GM13976 (cell line): Measurements from ENCODE around the gene KIF3C.

Source experiments
- DNase-seq: peaks from one replicate; pipeline ENCODE4 v3.0.0; 2012; ENCODE audit warnings: low spot score
- in situ Hi-C: fragments of 300-500 bp; cut with MboI; formaldehyde crosslinking; loops from one replicate; pipeline ENCODE4 v1.12.0; 2022; ENCODE audit warnings: low sequenced_read_pairs, mixed read lengths, inconsistent platforms; ENCODE audit not compliant: unreplicated experiment
- TF ChIP-seq, protein P1 (sequence below): IDR thresholded peaks from 2 replicates; pipeline ENCODE4 v1.5.1; 2012; ENCODE audit warnings: borderline replicate concordance, mild to moderate bottlenecking; ENCODE audit not compliant: insufficient read depth; ENCODE audit errors: extremely low read depth, missing control alignments, control extremely low read depth

KIF3C gene

DNA sequence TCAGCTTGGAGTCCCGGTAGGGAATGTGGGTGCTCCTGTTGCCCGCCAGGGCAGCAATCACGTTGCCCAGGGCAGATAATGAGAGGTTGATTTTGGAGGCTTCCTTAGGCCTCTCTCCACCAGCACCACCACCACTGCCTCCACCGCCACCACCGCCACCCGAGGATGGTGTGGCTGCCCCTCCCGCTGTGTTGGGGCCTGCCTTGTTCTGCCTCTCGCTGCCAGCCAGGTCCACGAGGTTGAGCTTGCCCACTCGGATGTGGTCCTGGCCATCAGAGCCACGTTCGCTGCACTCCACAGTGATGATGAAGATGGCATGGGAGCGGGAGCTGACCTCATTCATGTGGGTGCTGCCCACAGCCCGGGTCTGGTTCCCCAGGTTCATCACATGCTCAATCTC lies 1.3 kb downstream of the KIF3C start:
- in situ Hi-C loops = loop anchor here (25.0 kb wide), 1 partner anchor 356 kb away; the partner anchor contains the start of genes ADGRF3 and SELENOI
- DNase-seq = no peak

DNA sequence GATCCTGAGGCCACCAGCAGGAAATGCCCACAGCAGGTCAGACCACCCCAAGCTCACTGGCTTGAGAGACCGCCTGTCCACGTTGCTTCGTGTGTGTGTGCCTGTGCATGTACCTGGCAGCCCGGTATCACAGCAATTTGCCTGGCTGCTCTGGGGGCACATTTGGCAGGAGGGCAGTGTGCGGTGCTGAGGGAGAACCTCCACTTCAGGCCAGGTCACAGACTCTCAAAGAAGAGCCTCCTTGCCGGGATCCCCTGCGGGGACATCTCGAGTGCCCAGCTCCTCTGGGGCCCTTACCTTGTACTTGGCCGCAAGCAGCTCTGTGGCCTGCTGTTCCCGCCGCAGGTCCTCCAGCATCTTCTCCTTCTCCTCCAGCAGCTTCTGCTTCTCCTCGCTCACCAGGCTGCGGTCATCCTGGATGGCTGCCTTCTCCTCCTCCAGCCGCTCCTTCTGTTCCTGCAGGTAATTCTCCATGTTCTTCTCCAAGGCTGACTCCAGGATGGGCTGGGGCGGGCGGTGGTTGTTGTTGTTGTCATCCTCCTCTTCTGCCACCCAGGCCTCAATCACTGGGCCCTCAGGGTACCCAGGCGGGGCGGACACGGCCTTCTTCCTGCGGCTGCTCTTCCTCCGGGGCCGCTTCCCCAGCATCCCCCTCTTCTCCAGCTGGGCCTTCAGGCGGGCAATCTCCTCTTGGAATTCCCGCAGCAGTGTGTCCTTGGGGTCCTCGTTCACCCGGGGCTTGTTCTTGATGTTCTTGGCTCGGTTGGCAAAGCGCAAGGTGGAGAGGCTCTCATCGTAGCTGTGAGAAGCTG lies 2.0 kb downstream of the KIF3C start:
- in situ Hi-C loops = loop anchor here (25.0 kb wide), 1 partner anchor 357 kb away; the partner anchor contains the start of genes ADGRF3 and SELENOI
- DNase-seq = no peak
- TF ChIP-seq, protein P1, sequence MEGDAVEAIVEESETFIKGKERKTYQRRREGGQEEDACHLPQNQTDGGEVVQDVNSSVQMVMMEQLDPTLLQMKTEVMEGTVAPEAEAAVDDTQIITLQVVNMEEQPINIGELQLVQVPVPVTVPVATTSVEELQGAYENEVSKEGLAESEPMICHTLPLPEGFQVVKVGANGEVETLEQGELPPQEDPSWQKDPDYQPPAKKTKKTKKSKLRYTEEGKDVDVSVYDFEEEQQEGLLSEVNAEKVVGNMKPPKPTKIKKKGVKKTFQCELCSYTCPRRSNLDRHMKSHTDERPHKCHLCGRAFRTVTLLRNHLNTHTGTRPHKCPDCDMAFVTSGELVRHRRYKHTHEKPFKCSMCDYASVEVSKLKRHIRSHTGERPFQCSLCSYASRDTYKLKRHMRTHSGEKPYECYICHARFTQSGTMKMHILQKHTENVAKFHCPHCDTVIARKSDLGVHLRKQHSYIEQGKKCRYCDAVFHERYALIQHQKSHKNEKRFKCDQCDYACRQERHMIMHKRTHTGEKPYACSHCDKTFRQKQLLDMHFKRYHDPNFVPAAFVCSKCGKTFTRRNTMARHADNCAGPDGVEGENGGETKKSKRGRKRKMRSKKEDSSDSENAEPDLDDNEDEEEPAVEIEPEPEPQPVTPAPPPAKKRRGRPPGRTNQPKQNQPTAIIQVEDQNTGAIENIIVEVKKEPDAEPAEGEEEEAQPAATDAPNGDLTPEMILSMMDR = no peak

More for the DNA sequence above, 1.3 kb downstream of the KIF3C start:
- TF ChIP-seq, protein P1 = no peak

DNA sequence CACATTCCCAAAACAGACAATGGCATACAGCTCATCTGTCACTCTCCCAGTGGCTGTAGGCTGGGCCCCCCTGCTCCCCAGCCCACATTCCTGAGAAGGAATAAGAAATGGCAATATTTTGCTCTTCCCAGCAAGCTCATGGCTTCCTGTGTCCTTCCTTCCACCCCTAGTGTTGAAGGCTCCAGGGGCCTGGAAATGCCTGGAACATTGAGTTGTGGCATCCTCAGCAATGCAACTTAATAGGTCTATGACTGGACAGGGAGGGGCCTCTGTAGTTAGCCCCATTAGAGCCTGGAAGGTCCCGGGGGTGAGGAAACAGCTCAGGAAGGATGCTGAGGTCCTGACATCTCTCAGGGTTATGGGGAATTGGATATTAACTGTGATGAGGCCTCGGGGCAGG lies 3.3 kb downstream of the KIF3C start:
- in situ Hi-C loops = loop anchor here (25.0 kb wide), 1 partner anchor 358 kb away; the partner anchor contains the start of genes ADGRF3 and SELENOI
- no peak for DNase-seq
- TF ChIP-seq, protein P1 = no peak

DNA sequence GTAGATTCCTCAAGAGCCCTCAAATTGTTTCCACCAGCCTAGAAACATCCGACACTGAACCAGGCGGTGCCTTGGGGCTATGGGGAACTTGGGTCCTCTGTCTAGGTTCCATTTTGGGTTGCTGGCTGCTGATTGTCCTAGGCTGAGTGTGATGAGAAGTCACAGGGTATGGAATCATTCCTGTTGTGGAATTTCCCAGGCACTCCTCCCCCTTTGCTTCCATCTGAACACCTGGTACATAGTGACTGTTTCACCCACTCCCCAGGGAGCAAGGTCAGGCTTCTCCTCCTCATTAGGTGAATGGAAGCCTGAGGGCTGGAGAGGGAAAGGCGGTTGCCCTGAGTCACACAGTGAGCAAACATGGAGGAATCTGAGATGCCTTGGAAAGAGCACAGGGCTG lies 4.5 kb downstream of the KIF3C start:
- TF ChIP-seq, protein P1 = no peak
- DNase-seq = no peak
- in situ Hi-C loops = loop anchor here (25.0 kb wide), 1 partner anchor 360 kb away; the partner anchor contains the start of genes ADGRF3 and SELENOI

DNA sequence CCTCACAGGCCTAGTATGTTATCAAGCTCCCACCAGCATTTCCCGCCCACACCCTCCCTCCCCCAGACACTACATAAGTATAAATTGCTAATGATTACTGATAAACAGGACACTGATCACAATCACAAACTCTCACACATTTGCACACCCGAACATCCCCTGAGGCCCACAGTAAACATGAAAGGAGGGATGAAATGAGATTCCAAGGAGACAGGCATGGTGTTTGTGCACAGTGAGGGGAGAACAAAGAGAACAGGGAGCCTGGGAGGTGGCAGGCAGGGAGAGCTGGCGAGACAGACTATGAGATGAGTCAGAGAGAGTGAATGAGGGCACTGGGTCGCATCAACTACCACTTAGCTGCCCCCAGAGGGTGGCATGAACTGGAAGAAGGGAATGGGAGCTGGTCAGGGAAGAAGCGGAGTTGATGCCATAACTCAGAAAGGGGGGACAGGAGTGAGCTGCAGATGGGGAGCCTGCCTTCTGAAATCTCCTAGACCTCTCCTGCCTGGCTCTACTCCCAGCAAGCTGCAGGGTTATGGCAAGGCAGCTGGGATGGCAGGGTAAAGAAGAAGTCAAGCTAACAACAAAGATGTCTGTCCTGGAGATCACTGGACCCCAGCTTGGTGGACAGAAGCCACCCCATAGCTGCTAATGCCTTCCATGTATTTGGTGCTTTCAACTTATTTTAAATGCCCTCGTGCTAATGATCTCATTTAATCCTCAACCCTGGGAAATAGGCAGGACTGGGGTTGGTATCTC lies 5.1 kb downstream of the KIF3C start:
- in situ Hi-C loops = loop anchor here (25.0 kb wide), 1 partner anchor 360 kb away; the partner anchor contains the start of genes ADGRF3 and SELENOI
- TF ChIP-seq, protein P1 = no peak
- no peak for DNase-seq

DNA sequence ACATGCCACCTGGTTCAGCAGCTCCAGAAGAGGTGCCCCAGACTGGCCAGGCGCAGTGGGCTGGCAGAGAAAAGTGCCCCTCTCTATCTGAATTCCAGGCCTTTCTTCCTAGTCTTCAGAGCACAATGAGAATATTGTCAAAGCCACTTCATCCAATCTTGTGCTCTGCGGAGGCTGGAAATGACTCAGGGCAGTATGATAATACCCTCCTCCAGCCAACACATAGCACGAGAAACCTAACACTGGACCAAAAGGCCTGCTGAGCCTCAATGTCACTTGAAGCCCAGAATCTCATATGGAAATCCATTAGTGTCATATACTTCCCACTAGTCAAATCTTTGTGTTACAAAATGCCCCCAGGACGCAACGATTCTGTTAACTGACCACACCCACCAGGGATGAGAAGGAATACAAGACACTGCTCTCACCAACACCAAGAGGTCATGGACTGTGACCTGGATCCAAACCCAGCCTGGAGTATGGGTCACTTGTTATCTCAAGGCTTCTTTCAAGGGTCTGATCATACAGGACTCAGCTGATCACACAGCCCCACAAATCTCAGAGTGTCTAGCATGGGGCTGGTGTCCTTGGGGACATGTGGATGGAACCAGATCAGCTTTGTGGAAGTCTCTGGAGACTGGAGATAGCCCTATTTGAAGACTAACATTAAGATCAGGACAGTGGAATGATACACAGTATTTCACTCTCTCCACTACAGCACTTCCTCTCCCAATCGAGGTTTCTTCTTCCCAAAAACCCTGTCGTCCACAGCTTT lies 10.1 kb downstream of the KIF3C start:
- in situ Hi-C loops = no loop called here
- no peak for DNase-seq
- TF ChIP-seq, protein P1 = no peak
